ENCODE data around the gene SLC16A14. TPM values are rescaled to one million over a fixed set of nuclear protein-coding genes. Genes with fewer than 3 reads are reported as not detected.

Gene SLC16A14
- total and polyA plus RNA-seq, 2 donors (not counting 3 experiments of a cell fraction or from before 2014, with no cell fraction given) = 0.22 to 0.30 TPM

DNA sequence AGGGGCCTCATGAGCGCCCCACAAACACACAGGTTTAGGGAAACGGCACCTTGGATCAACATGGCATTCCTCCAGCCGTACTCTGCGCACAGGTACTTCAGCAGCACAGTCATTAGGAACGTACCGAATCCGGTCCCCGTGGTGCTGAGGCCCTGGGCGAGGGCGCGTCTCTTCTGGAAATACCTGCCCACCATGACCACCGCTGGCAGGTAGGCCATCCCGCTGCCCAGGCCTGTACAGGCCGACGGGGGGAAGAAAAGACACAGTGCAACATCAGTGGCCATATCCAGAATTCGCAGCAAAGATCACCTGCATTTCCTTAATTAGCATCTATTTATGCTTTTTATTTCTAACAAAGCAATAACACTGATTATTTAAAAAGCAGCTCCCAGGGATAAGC is 22.2 kb downstream of the SLC16A14 start:
- H3K27ac ChIP-seq (ENCODE audit: insufficient read depth, low read depth, low read length) = no peak overlapping the region
- no peaks in the 10 kb centered on the region for H3K36me3 ChIP-seq (ENCODE audit: control insufficient read depth in 2 of 2, extremely low read depth in 1 of 2, insufficient read depth in 2 of 2, low read length in 2 of 2)
- ChIA-PET POLR2A (no interaction called here), CTCF (interaction anchor here (0.7 kb wide), 1 partner anchor 114 kb away, joined by 4 read pairs; no protein-coding TSS in a partner anchor)
- FAIRE-seq = no peak
- no peak overlapping the region for H3K4me3 ChIP-seq (replicated peaks in 1 of 3; ENCODE audit: insufficient read depth in 1 of 3, low read depth in 1 of 3, low read length in 3 of 3)
- H3K4me2 ChIP-seq (ENCODE audit: insufficient read depth, low read length) = no peak overlapping the region
- no peaks in the 10 kb centered on the region for H4K20me1 ChIP-seq (replicated peaks; ENCODE audit: control insufficient read depth, extremely low read depth, insufficient read depth, low read length)
- dilution Hi-C loops (cut with MboI; ENCODE audit: extremely low pct_ligation_motif_present, low sequenced_read_pairs) = no loop called here
- no TSS peak for BruUV-seq (replicated peaks)
- DNase-seq (ENCODE audit: low read depth, low spot score) = no peak
- no peak for TF ChIP-seq MYC (IDR thresholded peaks at IDR 0.05; ENCODE audit: low read depth, low read length)
- TF ChIP-seq CTCF (IDR thresholded peaks at IDR 0.05; ENCODE audit: extremely low read depth in 1 of 2, insufficient read depth in 1 of 2, low read depth in 1 of 2, low read length in 2 of 2) = no peak
- no peak for TF ChIP-seq POLR2A (IDR thresholded peaks at IDR 0.05; ENCODE audit: low read depth, low read length)
- no peak for TF ChIP-seq GATA2 (IDR thresholded peaks at IDR 0.05; ENCODE audit: insufficient read depth, insufficient read length, low read depth, low read length)
- no peak for TF ChIP-seq EZH2 (IDR thresholded peaks at IDR 0.05; ENCODE audit: borderline replicate concordance, low read depth, low read length, severe bottlenecking)
- no peak for TF ChIP-seq POLR2AphosphoS5 (IDR thresholded peaks at IDR 0.05; ENCODE audit: insufficient read depth, low read depth, low read length)
- no peak for TF ChIP-seq FOS (IDR thresholded peaks at IDR 0.05; ENCODE audit: borderline replicate concordance, insufficient read depth, low read length)
- no peak for TF ChIP-seq MAX (IDR thresholded peaks at IDR 0.05; ENCODE audit: insufficient read depth, insufficient read length)
- TF ChIP-seq JUN (IDR thresholded peaks at IDR 0.05; ENCODE audit: borderline replicate concordance, insufficient read depth, insufficient read length, low read depth) = no peak
- H3K9me3 ChIP-seq (replicated peaks; ENCODE audit: control insufficient read depth, insufficient read depth, low read length) = no peaks in the 10 kb centered on the region
- no peaks in the 10 kb centered on the region for H3K27me3 ChIP-seq (ENCODE audit: control insufficient read depth in 2 of 2, insufficient read depth in 2 of 2, low read length in 2 of 2)
- no peak overlapping the region for H2AFZ ChIP-seq (ENCODE audit: low read depth, low read length)
- H3K9ac ChIP-seq (replicated peaks; ENCODE audit: extremely low read depth, insufficient read depth, low read length) = no peak overlapping the region
- H3K79me2 ChIP-seq (ENCODE audit: control insufficient read depth, insufficient read depth, low read length) = no peaks in the 10 kb centered on the region
- intact Hi-C loops (cut with micrococcal nuclease) = no loop called here
- H3K9me1 ChIP-seq (replicated peaks; ENCODE audit: control insufficient read depth, extremely low read depth, insufficient read depth, low read length) = no peaks in the 10 kb centered on the region
- H3K4me1 ChIP-seq (ENCODE audit: control insufficient read depth, extremely low read depth, insufficient read depth, low read length) = no peaks in the 10 kb centered on the region
